AG04449 (cell line): ENCODE data around the gene SLC7A10.
"Not testable (repeated sequence)": the region's sequence is repeated elsewhere in the genome, so short reads cannot be mapped to it uniquely, and the experiment has no call there.

Experiments
- CTCF ChIA-PET: fragments of 350-600 bp; formaldehyde crosslinking; extraction: SDS; loops from one replicate; lab custom pipeline; 2021; ENCODE audit warnings: antibody characterized with exemption; lab: Yijun Ruan, JAX
- POLR2A ChIA-PET: fragments of 400-600, 350-600 bp; formaldehyde crosslinking; extraction: SDS; loops from one replicate; lab custom pipeline; 2020; ENCODE audit warnings: antibody characterized with exemption, inconsistent platforms; lab: Yijun Ruan, JAX
- DNase-seq: peaks from one replicate; pipeline ENCODE4 v3.0.0-alpha.2; 2010; ENCODE audit warnings: low read depth, low spot score
- H3K4me3 ChIP-seq: 2 replicates; pipeline ENCODE4 v1.5.1; 2011; ENCODE audit warnings: low read depth, mild to moderate bottlenecking, control low read depth, low read length
- TF ChIP-seq, protein P1 (sequence below): IDR thresholded peaks from one replicate; pipeline ENCODE4 v1.5.1; 2011; ENCODE audit warnings: mild to moderate bottlenecking, moderate library complexity, low read length, control low read depth, inconsistent platforms; ENCODE audit not compliant: insufficient read depth; ENCODE audit errors: missing control alignments

The SLC7A10 gene

DNA sequence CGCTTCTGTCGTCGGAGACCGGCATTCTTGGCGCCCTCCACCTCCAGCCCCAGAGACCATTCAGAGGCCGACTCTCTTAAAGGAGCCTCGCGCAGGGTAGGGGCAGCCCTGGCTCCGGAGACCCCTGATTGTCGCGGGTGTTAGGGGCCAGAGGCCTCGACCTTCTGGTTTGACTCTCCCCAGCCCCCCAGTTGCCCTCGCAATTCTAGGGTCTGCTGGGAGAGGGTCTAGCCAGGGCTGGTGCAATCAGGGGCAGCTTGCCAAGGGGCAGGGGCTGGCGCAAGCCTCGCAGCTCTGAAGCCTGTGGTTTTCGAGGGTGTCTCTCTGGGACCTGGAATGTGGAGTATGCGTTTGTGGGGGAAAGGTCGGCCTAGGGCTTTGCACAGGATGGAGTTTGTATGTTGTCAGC, 1.6 kb upstream of the SLC7A10 start:
- TF ChIP-seq, protein P1, sequence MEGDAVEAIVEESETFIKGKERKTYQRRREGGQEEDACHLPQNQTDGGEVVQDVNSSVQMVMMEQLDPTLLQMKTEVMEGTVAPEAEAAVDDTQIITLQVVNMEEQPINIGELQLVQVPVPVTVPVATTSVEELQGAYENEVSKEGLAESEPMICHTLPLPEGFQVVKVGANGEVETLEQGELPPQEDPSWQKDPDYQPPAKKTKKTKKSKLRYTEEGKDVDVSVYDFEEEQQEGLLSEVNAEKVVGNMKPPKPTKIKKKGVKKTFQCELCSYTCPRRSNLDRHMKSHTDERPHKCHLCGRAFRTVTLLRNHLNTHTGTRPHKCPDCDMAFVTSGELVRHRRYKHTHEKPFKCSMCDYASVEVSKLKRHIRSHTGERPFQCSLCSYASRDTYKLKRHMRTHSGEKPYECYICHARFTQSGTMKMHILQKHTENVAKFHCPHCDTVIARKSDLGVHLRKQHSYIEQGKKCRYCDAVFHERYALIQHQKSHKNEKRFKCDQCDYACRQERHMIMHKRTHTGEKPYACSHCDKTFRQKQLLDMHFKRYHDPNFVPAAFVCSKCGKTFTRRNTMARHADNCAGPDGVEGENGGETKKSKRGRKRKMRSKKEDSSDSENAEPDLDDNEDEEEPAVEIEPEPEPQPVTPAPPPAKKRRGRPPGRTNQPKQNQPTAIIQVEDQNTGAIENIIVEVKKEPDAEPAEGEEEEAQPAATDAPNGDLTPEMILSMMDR = no peak
- CTCF ChIA-PET = interaction anchor here (1.0 to 2.6 kb wide), 4 partner anchors 8 to 179 kb away, joined by 3 to 12 read pairs (median 5); no protein-coding TSS in a partner anchor
- no peak overlapping the region for H3K4me3 ChIP-seq
- POLR2A ChIA-PET = interaction anchor here (1.2 kb wide), 1 partner anchor 167 kb away, joined by 3 read pairs; no protein-coding TSS in a partner anchor
- DNase-seq = no peak

- TF ChIP-seq, protein P1 = no peak
- POLR2A ChIA-PET = no interaction called here
- no peak overlapping the region for H3K4me3 ChIP-seq
- no peak for DNase-seq
- CTCF ChIA-PET = interaction anchor here (0.9 to 4.2 kb wide), 5 partner anchors 8 to 179 kb away, joined by 3 to 32 read pairs (median 7); no protein-coding TSS in a partner anchor
These were observed 1.0 kb upstream of the SLC7A10 start for GRCh38 chr19:33226550-33227241.

GRCh38 chr19:33224694-33225457, 774 bp downstream of the SLC7A10 start:
- DNase-seq = no peak
- TF ChIP-seq, protein P1 = no peak
- no peak overlapping the region for H3K4me3 ChIP-seq
- CTCF ChIA-PET = interaction anchor here (0.6 to 4.2 kb wide), 8 partner anchors 10 to 249 kb away, joined by 3 to 32 read pairs (median 4); no protein-coding TSS in a partner anchor
- POLR2A ChIA-PET = no interaction called here

DNA sequence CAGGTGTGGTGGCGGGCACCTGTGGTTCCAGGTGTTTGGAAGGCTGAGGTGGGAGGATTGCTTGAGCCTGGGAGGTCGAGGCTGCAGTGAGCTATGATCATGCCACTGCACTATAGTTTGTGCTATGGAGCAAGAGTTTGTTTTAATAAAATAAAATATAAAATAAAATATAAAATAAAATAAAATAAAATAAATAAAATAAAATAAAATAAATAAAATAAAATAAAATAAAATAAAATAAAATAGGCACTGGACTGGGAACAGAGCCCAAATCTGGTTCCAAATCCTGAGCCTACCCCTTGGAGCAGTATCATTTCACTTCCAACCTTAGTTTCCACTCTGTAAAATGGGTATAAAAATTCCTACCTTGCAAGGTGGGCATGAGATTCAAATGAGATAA, 3.4 kb downstream of the SLC7A10 start:
- H3K4me3 ChIP-seq, DNase-seq, POLR2A ChIA-PET: not testable (repeated sequence)
- CTCF ChIA-PET = interaction anchor here (1.6 to 4.2 kb wide), 2 partner anchors 13 kb away, joined by 7 to 32 read pairs; no protein-coding TSS in a partner anchor

DNA sequence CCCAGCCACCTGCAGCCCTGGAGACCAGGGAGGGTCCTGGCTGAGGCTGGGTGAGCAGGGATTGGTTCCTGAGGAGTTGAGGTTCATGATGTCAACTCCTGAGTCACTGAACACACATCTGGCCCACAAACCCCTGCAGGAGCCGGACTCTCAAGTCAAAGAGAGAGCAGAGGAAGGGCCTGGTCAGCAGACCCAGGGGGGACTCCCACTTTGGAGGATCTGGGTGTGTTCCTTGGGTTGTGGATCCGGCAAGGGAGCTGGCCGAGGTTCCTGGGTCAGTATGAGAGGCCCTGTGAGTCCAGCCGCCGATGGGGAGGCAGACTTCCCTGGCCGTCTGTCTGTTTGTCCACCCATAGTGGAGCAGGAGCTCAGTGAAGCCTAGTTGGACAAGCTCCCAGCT, 4.0 kb downstream of the SLC7A10 start:
- CTCF ChIA-PET = interaction anchor here (0.9 to 1.6 kb wide), 2 partner anchors 13 to 77 kb away, joined by 3 to 7 read pairs; no protein-coding TSS in a partner anchor
- DNase-seq = no peak
- POLR2A ChIA-PET = no interaction called here
- H3K4me3 ChIP-seq = no peak overlapping the region
- TF ChIP-seq, protein P1 = no peak

DNA sequence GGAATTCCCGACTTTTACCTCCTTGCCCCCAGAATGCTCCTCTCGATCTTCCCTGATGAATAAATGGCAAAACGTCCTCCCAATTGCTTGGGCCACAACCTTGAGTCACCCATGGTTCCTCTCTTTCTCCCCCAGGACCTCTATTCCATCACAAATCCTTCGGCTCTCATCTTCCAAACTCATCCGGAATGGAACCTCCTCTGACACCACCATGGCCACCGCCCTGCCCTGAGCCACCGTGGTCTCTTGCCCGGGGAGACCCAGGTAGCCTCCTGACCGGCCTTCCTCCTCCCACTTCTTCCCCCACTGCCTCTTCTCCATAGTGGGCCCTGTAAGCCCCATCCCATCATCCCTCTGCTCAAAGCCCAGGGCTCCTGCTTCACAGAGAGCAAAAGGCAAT, 4.9 kb downstream of the SLC7A10 start:
- CTCF ChIA-PET = interaction anchor here (0.9 to 1.6 kb wide), 2 partner anchors 14 to 76 kb away, joined by 3 to 7 read pairs; no protein-coding TSS in a partner anchor
- TF ChIP-seq, protein P1 = no peak
- H3K4me3 ChIP-seq = no peak overlapping the region
- no peak for DNase-seq
- POLR2A ChIA-PET = no interaction called here
